Mucosa of stomach (tissue), 1 donor: ENCODE measurements around the gene WDFY3.

Experiments
- H3K27me3 ChIP-seq: one replicate; pipeline ENCODE4 v1.7.0; 2013; ENCODE audit warnings: mild to moderate bottlenecking, low read length; ENCODE audit not compliant: control insufficient read depth, insufficient read depth
- H3K36me3 ChIP-seq: one replicate; pipeline ENCODE4 v1.7.0; 2013; ENCODE audit warnings: low read length; ENCODE audit not compliant: control insufficient read depth, insufficient read depth
- H3K4me1 ChIP-seq: one replicate; pipeline ENCODE4 v1.7.0; 2013; ENCODE audit warnings: mild to moderate bottlenecking, low read length; ENCODE audit not compliant: control insufficient read depth, insufficient read depth
- H3K4me3 ChIP-seq: one replicate; pipeline ENCODE4 v1.7.0; 2013; ENCODE audit warnings: low read length
- H3K9ac ChIP-seq: one replicate; pipeline ENCODE4 v1.7.0; 2013; ENCODE audit warnings: mild to moderate bottlenecking, low read length, moderate library complexity
- H3K9me3 ChIP-seq: one replicate; pipeline ENCODE4 v1.7.0; 2013; ENCODE audit warnings: mild to moderate bottlenecking, low read length, moderate library complexity; ENCODE audit not compliant: control insufficient read depth
- donor health status: Pancreatic carcinoma.

WDFY3 gene

GRCh38 chr4:84940960-84941359 is 25.5 kb downstream of the WDFY3 start:
- Histone ChIP-seq H3K4me1 (no peaks in the 10 kb centered on the region), H3K9ac (no peak overlapping the region), H3K9me3 (no peaks in the 10 kb centered on the region), H3K27me3 (no peaks in the 10 kb centered on the region), H3K36me3 (no peaks in the 10 kb centered on the region), H3K4me3 (no peak overlapping the region)

- Histone ChIP-seq H3K27me3 (no peaks in the 10 kb centered on the region), H3K9ac (no peak overlapping the region), H3K9me3 (no peaks in the 10 kb centered on the region), H3K4me3 (no peak overlapping the region), H3K36me3 (no peaks in the 10 kb centered on the region), H3K4me1 (no peaks in the 10 kb centered on the region)
Measured at GRCh38 chr4:84939113-84939512, 27.4 kb downstream of the WDFY3 start.

DNA sequence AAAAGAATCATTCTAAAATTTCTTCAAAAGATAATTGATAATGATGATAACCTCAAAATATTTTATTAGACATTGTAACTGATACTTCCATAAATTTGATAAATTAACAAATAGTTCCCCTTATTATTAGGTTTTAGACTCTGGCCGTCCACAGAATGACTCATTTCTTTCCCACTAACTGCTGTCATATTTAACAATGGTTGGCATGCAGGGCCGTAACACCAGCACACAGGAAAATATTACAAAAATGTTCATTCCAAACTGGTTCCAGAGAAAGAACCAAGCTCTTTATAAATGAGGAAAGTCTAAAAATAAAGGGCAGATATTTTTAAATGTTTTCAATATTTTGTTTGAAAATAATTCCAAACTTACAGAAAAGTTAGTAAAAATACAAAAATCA is 28.2 kb downstream of the WDFY3 start:
- no peaks in the 10 kb centered on the region for H3K36me3 ChIP-seq
- no peaks in the 10 kb centered on the region for H3K4me1 ChIP-seq
- H3K4me3 ChIP-seq = no peak overlapping the region
- H3K27me3 ChIP-seq = no peaks in the 10 kb centered on the region
- H3K9ac ChIP-seq = no peak overlapping the region
- no peaks in the 10 kb centered on the region for H3K9me3 ChIP-seq

DNA sequence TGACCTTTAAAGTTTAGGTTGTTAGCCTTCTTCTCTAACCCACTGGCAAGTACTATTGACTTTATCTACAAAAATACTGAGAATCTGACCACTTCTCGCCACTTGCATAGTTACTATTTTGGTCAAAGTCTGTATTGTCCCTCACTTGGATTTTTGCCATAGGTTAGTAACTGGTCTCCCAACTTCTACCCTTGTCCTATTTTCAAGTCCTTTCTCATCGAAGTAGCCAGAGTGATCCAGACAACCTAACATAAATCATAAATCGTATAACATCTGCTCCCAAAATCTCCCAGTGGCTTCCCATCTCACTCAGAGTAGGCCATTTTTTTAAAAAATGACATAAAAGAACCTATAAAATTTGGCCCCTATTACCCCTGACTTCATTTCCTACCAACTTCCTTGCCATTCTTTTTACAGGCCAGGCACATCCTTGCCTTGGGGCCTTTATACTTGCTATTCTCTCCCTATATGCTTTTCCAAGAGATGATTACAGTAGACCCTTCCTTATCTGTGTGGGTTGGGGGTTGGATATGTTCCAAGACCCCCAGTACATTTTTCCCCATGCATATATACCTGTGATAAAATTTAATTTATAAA is 29.0 kb downstream of the WDFY3 start:
- H3K36me3 ChIP-seq = no peaks in the 10 kb centered on the region
- H3K4me3 ChIP-seq = no peak overlapping the region
- H3K9me3 ChIP-seq = no peaks in the 10 kb centered on the region
- no peaks in the 10 kb centered on the region for H3K4me1 ChIP-seq
- H3K27me3 ChIP-seq = no peaks in the 10 kb centered on the region
- H3K9ac ChIP-seq = no peak overlapping the region

DNA sequence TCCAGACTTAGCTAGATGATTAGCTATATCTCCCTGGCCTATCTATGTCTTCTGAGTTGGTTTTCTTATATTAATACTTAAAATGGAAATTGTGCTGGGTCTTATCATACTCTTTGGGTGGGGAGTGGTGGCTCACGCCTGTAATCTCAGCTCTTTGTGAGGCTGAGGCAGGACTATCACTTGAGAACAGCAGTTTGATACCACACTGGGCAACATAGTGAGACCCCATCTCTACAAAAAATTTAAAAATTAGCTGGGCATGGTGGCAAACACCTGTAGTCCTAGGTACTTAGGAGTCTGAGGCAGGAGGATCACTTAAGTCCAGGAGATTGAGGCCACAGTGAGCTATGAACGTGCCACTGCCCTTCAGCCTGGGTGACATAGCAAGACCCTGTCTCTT is 30.4 kb downstream of the WDFY3 start:
- Histone ChIP-seq H3K4me1 (no peaks in the 10 kb centered on the region), H3K36me3 (no peaks in the 10 kb centered on the region), H3K4me3 (no peak overlapping the region), H3K27me3 (no peaks in the 10 kb centered on the region), H3K9ac (no peak overlapping the region), H3K9me3 (no peaks in the 10 kb centered on the region)

- no peaks in the 10 kb centered on the region for H3K36me3 ChIP-seq
- H3K9ac ChIP-seq = no peak overlapping the region
- H3K4me1 ChIP-seq = no peaks in the 10 kb centered on the region
- no peaks in the 10 kb centered on the region for H3K27me3 ChIP-seq
- no peak overlapping the region for H3K4me3 ChIP-seq
- H3K9me3 ChIP-seq = no peaks in the 10 kb centered on the region
Measured at GRCh38 chr4:84932462-84932861, 34.0 kb downstream of the WDFY3 start.

DNA sequence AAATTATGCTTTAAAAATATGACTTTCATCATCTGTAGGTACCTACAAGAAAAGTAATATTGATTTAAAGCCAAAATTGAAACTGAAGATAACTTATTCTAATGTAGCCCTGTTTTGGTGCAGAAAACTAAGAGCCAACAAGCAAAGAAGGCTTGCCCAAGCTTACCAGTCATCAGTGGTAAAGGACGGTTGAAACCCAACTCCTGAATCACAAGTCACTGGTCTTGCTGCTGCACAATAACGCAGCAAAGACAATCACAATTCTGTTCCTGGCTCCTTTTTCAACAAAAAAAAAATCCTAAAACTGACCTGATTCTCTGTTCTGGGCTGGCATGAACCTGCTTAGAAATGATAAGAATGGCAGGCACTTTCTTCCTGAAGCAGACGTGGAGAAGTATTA is 34.5 kb downstream of the WDFY3 start:
- Histone ChIP-seq H3K9ac (no peak overlapping the region), H3K4me3 (no peak overlapping the region), H3K36me3 (no peaks in the 10 kb centered on the region), H3K4me1 (no peaks in the 10 kb centered on the region), H3K9me3 (no peaks in the 10 kb centered on the region), H3K27me3 (no peaks in the 10 kb centered on the region)

- Histone ChIP-seq H3K4me3 (no peak overlapping the region), H3K9ac (no peak overlapping the region)
Measured at GRCh38 chr4:84931274-84931673, 35.2 kb downstream of the WDFY3 start.

GRCh38 chr4:84928089-84928488 is 38.4 kb downstream of the WDFY3 start:
- H3K9me3 ChIP-seq = no peaks in the 10 kb centered on the region
- no peaks in the 10 kb centered on the region for H3K36me3 ChIP-seq
- no peaks in the 10 kb centered on the region for H3K27me3 ChIP-seq
- no peak overlapping the region for H3K4me3 ChIP-seq
- no peak overlapping the region for H3K9ac ChIP-seq
- no peaks in the 10 kb centered on the region for H3K4me1 ChIP-seq

More at GRCh38 chr4:84931274-84931673, 35.2 kb downstream of the WDFY3 start:
- Histone ChIP-seq H3K36me3 (no peaks in the 10 kb centered on the region), H3K9me3 (no peaks in the 10 kb centered on the region), H3K27me3 (no peaks in the 10 kb centered on the region), H3K4me1 (no peaks in the 10 kb centered on the region)

DNA sequence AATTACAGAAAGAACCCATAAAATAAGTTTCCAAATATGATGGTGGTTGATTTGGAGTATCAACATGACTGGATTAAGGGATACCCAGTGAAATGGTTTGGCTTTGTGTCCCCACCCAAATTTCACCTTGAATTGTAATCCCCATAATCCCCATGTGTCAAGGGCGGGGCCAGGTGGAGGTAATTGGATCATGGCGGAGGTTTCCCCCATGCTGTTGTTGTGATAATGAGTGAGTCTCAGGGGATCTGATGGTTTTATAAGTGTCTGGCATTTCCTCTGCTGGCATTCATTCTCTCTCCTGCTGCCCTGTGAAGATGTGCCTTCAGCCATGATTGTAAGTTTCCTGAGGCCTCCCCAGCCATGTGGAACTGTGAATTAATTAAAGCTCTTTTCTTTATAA is 39.1 kb downstream of the WDFY3 start:
- H3K27me3 ChIP-seq = no peaks in the 10 kb centered on the region

GRCh38 chr4:84925558-84925957 is 40.9 kb downstream of the WDFY3 start:
- H3K27me3 ChIP-seq = no peaks in the 10 kb centered on the region
- no peak overlapping the region for H3K9ac ChIP-seq
- H3K4me1 ChIP-seq = no peaks in the 10 kb centered on the region
- H3K36me3 ChIP-seq = no peaks in the 10 kb centered on the region
- H3K4me3 ChIP-seq = no peak overlapping the region
- no peaks in the 10 kb centered on the region for H3K9me3 ChIP-seq

More for the DNA sequence above, 39.1 kb downstream of the WDFY3 start:
- Histone ChIP-seq H3K9me3 (no peaks in the 10 kb centered on the region), H3K36me3 (no peaks in the 10 kb centered on the region), H3K9ac (no peak overlapping the region), H3K4me3 (no peak overlapping the region), H3K4me1 (no peaks in the 10 kb centered on the region)

DNA sequence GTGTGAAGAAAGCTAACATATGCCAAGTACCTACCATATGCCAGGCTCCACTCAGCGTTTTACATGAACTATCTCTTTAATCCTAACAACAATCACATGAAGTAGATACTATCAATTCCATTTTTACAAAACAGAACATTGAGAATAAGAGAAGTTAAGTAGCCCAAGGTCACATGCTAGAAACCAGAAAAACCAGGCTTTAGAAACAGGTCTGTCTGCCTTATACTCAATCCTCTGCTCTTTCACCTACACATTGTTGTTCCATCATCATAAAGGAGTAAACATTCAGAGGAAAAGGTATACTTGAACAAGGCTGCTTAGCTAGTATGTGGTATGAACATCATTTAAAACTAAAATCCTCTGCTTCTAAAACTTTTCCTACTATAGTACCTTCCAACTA is 42.1 kb downstream of the WDFY3 start:
- no peaks in the 10 kb centered on the region for H3K36me3 ChIP-seq
- no peaks in the 10 kb centered on the region for H3K27me3 ChIP-seq
- no peaks in the 10 kb centered on the region for H3K9me3 ChIP-seq
- H3K4me3 ChIP-seq = no peak overlapping the region
- H3K4me1 ChIP-seq = no peaks in the 10 kb centered on the region
- no peak overlapping the region for H3K9ac ChIP-seq

DNA sequence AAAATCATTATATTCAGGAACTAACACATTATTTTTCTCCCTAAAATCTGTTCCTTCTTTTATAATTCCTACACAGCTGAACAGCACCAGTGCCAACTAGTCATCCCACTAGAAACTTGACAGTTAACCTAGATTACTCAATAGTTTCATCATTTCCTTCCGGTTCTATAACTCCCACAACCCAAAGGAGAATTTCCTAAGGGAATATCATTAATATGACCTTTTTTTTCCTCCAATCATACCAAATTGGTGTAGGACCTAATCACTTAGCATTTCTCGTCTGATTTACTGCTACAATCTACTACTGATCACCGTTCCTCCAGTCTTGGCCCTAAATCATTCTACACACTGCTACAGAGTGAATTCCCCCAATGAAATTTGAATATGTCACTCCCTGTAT is 45.9 kb downstream of the WDFY3 start:
- no peak overlapping the region for H3K4me3 ChIP-seq
- no peaks in the 10 kb centered on the region for H3K36me3 ChIP-seq
- H3K4me1 ChIP-seq = no peaks in the 10 kb centered on the region
- no peak overlapping the region for H3K9ac ChIP-seq
- no peaks in the 10 kb centered on the region for H3K27me3 ChIP-seq
- no peaks in the 10 kb centered on the region for H3K9me3 ChIP-seq
